Measurements from ENCODE around the gene GSE1.
"Not testable (repeated sequence)": the region's sequence is repeated elsewhere in the genome, so short reads cannot be mapped to it uniquely, and the experiment has no call there.

Gene GSE1

DNA sequence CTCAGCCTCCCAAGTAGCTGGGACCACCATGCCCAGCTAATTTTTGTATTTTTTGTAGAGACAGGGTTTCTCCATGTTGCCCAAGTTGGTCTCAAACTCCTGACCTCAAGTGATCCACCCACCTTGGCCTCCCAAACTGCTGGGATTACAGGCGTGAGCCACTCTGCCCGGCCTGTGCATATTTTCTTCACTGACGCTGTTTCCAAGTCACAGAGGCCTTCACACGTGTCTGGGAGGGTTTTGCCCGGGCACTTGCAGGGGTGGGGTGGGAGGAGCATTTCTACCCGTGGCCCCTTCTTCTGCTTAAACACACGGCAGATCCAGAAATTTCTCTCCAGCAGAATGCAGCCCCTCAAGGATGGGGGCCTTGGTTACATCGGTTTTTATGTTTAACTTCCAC lies 20.8 kb upstream of the GSE1 start:
- not testable (repeated sequence) for DNase-seq

GRCh38 chr16:85592700-85593493 lies 20.2 kb upstream of the GSE1 start:
- no peak for DNase-seq

DNA sequence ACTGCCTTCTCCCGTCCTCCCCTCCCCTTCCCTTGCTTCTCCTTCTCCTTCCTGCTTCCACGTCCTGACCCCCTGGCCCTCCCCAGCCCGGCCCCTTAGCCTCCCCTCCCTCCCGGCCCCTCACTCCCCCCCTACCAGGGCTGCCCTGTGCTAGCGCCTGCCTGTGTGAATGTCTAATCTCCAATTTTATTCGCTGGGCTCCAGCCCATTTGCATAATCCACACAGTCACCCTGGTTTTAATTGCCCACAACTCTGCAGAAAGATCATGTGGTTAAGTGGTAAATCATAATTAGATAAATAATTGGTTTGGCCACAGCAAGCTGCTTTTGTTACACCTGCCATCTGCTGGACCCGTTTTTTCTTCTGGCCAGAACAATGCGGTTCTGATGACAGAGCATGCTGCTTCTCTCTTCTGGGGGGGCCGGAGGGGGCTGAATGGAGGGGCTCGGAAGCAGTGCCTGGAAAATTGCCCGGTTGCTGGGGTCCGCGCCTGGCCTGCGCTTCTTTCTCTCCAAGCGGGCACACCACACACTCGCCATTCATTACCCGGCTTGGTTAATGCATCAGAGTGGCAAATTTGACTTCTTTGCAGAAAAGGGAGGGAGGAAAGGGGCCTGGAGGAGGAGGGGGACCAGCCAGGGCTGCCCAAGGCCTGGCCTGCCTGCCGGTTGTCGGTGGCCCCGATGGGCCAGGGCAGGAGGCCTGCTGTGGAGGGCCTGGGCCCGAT lies 19.5 kb upstream of the GSE1 start:
- DNase-seq: no peak

GRCh38 chr16:85594273-85594977 lies 18.7 kb upstream of the GSE1 start:
- DNase-seq: no peak

- no peak for DNase-seq
Observed at GRCh38 chr16:85594978-85595661, 18.0 kb upstream of the GSE1 start.

GRCh38 chr16:85595812-85596502 lies 17.2 kb upstream of the GSE1 start:
- DNase-seq: no peak

DNA sequence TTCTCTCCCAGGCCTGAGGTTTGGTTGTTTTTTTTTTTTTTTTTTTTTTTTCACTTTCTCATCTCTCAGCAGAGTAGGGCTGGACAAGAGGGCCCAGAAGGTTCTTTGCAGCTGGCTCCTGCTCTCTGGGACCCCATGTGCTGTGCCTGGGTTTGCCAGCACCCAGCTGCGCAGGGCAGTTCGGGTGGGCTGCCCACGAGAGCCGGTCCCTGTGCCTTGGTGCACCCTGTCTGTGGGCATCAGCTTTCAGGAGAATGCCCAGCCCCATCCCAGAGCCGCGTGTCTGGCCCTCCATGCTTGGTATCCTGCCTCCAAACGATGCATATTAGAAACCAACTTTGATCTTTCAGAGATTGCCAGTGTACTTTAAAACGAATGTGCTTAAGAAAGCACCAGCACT lies 15.0 kb upstream of the GSE1 start:
- DNase-seq: no peak

GRCh38 chr16:85600078-85600477 lies 13.0 kb upstream of the GSE1 start:
- no peak for DNase-seq

GRCh38 chr16:85600530-85601271 lies 12.4 kb upstream of the GSE1 start:
- DNase-seq: no peak

- DNase-seq: no peak
Observed at GRCh38 chr16:85601272-85601639, 11.9 kb upstream of the GSE1 start.

DNA sequence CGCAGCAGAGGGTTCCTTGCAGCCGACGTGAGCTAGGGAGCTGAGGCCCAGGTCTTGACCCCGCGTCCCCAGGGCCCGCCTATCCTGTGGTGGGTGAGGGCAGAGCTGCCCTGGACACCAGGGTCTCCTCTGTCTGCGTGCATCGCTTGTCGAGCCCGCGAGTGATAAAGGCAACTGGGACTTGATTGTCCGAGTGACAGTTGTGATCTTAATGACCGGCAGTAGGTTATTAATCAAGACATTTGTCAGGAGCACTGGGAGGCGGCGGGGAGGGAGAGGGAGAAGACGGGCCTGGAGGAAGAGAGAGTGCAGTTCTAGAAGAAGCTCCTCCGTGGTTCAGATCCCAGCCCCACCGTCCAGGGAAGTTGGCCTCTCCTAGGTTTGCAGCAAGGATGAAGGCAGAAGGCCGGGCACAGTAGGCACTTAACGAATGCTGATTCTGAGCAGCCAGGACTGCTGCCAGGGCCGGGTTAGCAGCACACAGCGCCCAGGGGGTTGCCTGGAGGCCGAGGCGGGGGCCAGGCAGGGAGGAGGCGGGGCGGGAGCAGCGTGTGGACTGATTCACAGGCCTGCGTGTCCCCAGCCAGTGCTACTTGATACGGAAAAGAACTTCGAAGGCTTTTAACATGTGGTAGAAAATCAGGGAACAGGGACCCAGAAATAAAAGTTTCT lies 11.3 kb upstream of the GSE1 start:
- no peak for DNase-seq

DNA sequence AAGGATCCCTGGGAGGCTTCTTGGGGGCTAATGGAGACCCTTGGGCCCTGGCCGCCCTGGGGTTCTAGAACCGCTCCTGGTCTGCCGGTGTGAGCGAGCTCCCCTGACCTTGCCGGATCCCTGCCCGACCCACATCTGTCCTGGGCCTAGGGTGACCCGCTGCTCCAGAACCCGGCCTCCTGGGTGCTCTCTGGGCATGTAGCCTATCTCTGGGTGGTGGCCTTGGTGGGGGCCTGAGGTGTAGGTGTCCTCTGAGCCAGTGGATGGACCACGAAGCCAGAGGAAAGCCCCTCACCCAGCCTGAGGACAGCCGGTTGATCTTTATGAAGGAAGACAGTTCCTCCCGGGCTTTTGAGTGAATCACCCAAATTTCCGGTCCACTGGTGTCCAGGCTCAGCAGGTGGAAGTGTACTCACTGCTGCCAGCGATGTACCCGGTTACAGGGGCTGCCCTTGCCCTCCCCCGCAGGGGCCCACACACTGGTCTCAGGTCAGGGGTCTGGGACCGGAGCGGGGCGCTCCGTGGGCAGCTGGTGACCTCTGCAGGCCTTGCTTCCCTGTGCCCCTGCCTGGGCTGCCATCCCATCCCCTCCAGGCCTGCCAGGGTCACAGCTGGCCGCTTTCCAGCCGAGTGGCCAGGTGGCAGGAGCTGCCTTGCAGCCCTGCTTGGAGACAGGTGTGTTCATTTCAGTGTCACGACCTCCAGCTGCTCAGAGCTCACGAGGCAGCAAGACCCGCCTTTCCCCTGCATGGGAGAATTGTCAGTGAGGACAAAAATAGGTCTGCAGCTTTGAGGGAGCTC lies 10.5 kb upstream of the GSE1 start:
- DNase-seq: no peak

DNA sequence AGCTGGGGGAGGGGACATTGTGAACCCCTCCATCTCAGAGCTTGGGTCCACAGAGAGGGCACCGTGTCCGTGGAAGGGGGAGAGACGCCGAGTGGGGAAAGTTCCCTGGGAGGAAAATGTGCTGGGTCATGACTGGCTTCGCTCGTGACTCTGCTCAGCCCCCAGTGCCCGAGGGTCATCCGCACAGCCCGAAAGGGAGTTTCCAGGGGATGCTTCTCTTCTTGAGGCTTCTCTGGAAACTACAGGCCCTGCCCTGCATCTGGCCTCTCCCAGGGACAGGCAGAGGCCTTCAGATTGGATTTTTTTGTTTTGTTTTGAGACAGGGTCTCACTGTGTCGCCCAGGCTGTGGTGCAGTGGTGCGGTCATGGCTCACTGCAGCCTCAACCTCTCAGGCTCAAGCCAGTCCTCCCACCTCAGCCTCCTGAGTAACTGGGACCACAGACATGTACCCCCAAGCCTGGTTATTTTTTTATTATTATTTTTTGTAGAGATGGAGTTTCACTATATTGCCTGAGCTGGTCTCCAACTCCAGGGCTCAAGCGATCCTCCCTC lies 9.8 kb upstream of the GSE1 start:
- DNase-seq: no peak

- DNase-seq: no peak
Observed at GRCh38 chr16:85604145-85604705, 8.9 kb upstream of the GSE1 start.

GRCh38 chr16:85605051-85605911 lies 7.8 kb upstream of the GSE1 start:
- no peak for DNase-seq

DNA sequence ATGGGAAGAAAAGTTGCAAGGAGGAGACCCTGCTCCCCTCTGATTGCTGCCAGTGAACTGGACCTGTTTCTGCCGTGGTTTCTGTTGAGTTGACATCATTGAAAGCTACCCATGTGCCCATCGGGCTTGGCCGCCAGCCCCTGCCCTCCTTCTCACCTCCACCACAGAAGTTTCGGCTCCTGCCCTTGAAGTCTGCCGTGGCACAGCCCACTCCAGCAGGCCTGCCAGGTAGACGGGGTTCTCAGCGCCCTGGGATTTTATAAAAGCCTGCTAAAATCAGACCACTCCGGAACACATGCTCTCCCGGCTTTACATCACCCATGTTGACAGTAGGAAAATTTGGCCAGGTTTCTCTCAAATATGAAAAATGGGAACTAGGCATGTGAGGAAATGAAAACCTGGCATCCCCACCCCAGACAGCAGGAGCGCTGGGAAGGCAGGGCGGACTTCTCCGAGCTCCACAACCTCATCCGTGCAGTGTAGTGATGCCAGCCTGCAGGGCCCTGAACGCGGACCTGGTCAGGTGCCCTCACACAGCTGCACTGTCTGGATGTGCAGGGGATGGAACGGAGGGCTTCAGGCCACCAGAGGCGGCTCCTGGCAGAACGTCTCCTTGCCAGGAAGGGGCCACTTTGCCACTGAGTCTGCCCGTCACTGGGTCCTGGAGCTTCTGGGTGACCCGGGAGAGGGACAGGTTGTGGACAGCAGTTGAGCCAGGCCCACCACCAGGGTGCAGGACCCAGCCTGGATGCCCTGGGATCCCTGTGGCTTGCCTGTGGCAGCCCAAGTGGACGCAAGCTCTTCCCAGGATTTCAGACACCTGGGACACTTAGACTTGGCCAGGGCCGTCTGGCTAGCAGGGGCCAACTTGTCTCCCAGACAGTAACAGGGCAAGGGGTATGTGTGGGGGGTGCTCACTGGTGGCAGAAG lies 6.9 kb upstream of the GSE1 start:
- no peak for DNase-seq

DNA sequence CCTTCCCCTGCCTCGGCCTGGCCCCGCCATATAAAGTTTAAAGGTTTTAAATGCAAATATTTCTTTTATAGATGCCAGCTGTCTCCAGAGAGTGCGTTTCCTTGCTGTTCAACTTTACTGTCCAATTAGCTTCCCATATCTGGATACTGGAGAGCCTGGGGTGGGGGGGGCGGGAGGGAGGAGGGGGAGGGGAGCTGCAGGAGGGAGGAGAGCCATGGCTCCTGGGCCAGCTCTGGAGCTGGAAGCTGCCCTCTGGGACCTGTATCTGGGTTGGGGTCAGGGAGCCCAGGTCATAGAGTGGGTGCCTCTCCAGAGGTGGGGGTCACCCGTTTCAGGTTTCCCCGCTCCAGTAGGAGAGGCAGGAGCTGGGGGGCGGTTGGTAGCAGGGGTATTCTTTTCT lies 6.2 kb upstream of the GSE1 start:
- no peak for DNase-seq

DNA sequence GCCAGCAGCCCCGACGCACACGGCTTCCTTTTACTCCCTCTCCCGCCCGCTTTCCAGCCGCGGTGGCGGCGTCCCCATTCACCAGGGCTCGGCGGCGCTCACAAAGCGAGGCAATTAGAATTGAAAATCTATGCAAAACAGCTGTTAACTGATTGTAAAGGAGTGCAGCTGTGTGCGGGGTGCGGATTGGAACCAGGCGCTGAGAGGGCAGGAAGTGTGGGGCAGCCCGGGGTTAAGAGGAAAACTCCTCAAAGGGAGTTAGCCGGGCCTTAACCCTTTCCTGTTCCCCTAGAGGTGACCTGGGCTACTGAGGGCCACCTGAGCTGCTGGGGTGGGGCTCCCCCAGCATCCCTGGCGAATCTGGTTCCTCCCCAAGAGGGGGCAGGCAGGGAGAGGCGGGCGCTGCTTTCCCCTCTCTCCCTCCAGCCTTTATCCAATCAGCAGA lies 5.8 kb upstream of the GSE1 start:
- no peak for DNase-seq

Data from CD4-positive, alpha-beta T cell treated with Interleukin-10 for 1 hour (primary cell).